HG03469 (cell line): ENCODE results near the gene CAMK2A.

Source experiments
- ATAC-seq: cut with Tn5 transposase; IDR thresholded peaks from one replicate; pipeline ENCODE4 v1.9.1; 2021; ENCODE audit warnings: mild to moderate bottlenecking, moderate library complexity, moderate number of reproducible peaks; ENCODE audit not compliant: unreplicated experiment

Gene CAMK2A

GRCh38 chr5:150289551-150290390 lies at the start of gene CAMK2A:
Gene CAMK2A, minus strand, starts transcription at chr5:150289773. Its CDS starts 148 bp downstream, at chr5:150289625.
- ATAC-seq, result no peak

GRCh38 chr5:150339165-150339564 lies 49.6 kb upstream of the CAMK2A start:
- ATAC-seq, result no peak

DNA sequence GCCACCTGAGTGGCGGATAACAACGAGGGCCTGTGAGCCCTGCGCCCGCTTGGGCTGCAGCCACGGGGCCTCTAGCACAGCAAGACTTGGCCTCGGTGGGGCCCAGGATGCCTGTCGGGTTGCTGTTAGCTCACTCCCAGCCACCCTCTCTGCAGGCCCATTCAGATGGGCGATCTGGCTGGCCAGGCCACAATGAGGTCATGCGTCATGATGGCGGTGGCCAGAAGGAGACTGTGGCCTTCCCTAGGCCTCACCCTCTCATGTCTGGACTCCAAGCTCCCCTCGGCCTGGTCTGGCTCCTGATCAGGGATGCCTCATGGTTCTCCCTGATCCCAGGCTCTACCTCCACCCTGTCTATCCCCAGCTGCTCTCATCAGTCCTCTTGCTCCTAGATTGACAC lies 49.0 kb upstream of the CAMK2A start:
- ATAC-seq, result no peak

DNA sequence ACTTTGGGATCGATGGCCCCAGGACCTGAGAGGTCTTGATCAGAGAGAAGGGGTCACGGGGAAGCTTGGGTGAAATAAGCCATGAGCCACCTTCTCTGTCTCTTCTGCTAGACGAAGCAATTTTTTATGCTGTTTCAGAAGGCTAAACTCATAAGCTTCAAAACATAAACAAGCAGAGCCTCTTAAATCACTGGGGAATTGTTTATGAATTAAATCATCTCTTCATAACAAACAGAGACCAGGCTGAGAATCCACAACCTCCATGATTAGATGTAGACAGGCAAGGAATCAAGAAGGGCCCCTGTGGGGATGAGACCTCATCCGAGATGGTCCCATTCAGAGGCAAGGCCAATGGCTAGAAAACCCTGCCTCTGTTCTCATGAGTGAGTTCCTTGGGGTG lies 46.2 kb upstream of the CAMK2A start:
- no peak for ATAC-seq

GRCh38 chr5:150333400-150333799 lies 43.8 kb upstream of the CAMK2A start:
- no peak for ATAC-seq

DNA sequence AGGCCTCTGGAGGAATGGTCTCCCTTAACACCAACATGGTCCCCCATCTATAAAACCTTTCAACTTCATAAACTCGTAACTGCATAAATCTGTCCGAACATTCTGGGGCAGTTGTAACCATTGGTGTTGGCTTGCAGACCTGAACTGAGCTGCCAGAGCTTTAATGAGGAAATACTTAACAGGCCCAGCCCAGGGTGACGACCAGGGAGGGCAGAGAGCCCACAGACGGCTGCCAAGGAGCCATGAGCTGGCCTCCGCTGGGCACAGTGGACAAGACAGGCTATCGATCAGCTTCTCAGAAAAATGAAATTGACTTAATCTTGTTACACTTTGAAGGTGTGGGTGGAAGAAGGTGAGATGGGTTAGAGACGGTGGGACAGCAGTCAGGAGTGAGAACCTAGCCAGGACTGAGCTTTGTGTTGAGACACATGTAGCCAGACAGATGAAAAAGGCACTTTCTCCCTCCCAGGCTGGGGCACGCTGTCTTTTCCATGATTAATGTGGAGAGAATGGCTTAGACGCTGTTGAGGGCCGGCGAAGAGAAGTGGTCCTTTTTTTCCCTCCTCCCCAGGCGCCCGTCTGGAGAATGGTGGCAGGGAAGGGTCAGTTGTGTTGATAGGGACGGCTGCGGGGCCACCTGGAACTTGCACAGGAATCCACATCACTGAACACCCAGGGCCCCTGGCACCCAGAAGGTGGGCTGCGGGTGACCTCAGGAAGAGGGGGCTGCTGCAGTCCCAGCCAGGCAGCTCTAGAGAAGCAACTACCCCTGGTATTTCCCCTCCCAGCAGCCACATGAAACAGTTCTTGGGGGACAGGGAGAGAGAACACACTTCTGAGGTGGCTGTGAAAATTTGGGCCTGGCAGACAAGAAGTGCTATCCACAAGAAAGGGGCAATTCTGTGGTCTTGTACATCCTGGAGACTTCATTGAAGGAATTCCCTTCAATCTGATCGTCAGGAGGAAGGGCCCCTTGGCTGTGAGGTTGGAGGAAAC lies 40.6 kb upstream of the CAMK2A start:
- no peak for ATAC-seq

DNA sequence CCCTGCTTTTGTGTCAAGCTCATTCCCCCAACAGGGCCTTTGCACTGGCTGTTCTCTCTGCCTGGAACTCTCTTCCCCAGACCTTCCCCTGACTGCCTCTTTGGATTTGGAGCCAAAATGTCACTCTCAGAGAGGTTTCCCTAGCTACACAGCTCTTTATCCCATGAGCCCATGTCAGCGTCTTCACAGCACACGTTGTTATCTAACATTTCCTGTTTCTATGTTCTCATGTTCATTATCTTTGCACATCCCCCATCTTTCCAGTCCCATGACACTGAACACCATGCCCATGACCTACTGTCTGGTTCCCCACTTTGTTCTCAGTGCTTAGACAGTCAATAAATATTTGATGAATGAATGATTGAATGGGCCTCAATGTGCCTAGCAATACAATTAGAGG lies 39.5 kb upstream of the CAMK2A start:
- no peak for ATAC-seq

DNA sequence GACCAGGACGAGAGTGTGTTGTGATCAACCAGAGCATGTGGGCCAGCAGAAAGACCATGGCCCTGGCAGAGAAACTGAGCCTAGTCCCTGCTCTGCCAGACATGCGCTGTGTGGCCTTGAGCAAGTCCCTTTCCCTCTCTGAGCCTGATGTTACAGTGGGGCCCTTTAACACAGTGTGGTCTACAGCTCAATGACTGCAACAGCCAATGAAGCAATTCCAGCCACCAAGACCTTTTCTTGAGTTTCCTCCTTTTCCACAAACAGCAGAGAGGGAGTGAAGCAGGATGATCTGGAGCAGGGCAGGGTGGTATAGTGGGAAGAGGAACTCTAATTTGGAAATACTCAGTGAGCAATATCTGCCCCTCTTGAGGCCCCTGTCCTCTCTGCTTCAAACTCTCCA lies 38.9 kb upstream of the CAMK2A start:
- ATAC-seq, result no peak

DNA sequence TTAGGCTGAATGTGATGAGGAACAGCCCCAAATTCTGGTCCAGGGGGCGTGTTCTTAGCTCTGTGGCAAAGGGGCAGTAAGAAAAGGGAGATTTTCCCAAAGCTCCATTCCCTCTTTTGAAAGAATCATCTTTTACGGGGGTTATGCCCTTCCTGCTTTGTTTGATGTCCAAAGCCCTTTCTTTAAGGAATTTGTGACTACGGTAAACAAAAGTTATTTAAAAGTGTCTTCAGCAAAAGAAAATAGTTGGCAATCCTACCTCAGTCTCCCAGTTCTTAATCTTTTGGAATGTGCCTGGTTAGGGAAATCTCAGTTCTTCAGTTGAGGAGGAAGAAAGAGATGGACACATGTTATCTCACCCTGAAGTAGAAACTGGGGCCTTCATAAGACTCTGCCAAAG lies 37.6 kb upstream of the CAMK2A start:
- no peak for ATAC-seq

DNA sequence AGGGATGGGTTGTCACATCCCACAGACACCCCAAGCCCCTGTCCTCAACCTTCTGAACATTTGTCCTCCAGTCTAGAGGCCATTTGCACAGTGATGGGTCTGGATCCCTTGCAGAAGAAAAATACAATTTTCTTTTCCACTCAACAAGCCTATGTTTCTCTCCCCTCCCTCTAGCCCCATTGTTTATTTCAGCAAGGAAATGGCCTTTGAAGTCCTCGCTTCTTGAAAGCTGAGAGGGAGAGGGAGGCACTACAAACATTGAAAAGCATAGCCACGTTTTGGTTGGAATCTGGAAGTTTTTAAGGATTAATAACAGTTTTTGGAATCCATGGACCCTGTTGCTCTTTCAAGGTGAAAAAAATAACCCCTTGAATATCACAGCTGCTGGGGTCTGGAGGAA lies 37.1 kb upstream of the CAMK2A start:
- ATAC-seq, result no peak

DNA sequence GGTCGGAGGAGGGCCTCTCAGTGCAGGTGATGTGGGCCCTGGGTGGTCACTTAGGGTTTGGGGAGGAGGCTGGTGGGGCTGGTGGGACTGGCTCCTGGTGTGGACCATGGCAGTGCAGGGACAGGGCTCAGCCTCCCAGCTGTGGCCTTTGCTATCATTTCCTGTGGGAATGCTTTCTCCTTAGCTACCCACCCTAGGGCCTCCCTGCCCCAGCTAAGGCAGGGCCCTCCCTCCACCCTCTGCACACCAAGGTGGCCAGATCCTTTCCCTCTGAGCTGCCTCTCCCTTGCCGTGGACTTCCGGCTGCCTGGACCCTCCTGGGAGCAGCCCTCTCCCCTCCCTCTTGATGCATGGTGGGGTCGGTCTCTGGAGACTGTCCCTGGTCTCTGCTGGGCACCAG lies 35.9 kb upstream of the CAMK2A start:
- ATAC-seq, result no peak

- no peak for ATAC-seq
Observed at GRCh38 chr5:150323819-150324218, 34.2 kb upstream of the CAMK2A start.

GRCh38 chr5:150323092-150323491 lies 33.5 kb upstream of the CAMK2A start:
- ATAC-seq, result no peak

GRCh38 chr5:150322202-150322601 lies 32.6 kb upstream of the CAMK2A start:
- no peak for ATAC-seq

DNA sequence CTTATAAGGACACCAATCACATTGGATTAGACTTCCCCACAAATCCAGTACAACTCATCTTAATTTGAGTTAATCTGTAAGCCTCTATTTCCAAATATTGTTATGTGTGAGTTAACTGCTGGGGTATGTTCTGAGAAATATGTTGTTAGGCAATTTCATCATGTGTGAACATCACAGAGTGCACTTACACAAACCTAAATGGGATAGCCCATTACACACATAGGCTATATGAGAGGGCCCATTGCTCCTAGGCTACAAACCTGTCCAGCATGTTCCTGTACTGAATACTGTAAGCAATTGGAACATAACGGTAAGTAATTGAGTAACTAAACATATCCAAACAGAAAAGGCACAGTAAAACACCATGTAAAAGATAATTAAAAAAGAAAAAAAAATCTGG lies 32.2 kb upstream of the CAMK2A start:
- ATAC-seq, result no peak

- ATAC-seq, result no peak
Observed at GRCh38 chr5:150321211-150321610, 31.6 kb upstream of the CAMK2A start.

DNA sequence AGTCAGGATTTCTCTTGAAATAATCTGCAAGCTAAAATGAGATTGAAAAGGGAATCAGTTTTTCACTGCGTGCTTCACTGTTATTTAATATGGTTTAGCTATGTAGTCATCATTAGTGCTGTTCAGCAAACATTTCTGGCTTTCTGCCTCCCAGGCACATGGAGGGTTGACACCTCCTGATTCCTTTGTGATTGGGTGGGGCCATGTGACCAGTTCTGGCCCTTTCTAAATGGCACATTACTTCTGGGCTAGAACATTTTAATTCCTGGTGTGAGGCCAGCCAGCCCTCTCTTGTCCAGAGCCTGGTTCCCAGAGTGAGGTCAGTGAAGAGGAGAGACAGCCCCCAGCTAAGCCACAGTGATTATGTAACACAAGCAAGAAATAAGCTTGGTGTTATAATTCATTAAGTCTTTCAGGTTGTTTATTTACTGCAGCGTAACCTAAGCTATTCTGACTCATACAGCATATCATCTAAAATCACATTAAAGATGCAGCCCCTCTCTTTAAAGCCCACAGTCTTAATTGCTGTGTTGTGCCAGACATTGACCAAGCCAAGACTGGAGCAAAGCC lies 30.6 kb upstream of the CAMK2A start:
- ATAC-seq, result no peak

GRCh38 chr5:150319484-150319790 lies 29.9 kb upstream of the CAMK2A start:
- no peak for ATAC-seq

GRCh38 chr5:150318613-150319483 lies 29.3 kb upstream of the CAMK2A start:
- ATAC-seq, result no peak
